Activated CD8-positive, alpha-beta memory T cell treated with anti-CD3 and anti-CD28 coated beads for 36 hours (primary cell): ENCODE data around the gene VSIR. TPM values are rescaled to one million over a fixed set of nuclear protein-coding genes. Genes with fewer than 3 reads are reported as not detected.

Experiments
- CTCF ChIA-PET: fragments of 350-600 bp; sonication (Branson Sonifier 250); formaldehyde crosslinking; loops from one replicate; lab custom pipeline; 2021; ENCODE audit warnings: antibody characterized with exemption; lab: Charles Lee
- POLR2A ChIA-PET: fragments of 350-600 bp; sonication (Branson Sonifier 250); formaldehyde crosslinking; loops from one replicate; lab custom pipeline; 2021; ENCODE audit warnings: antibody characterized with exemption; lab: Charles Lee
- total RNA-seq, 2 experiments: library from RNA; stranded (reverse); gene quantifications; one replicate each; pipeline ENCODE4 v1.2.3, GENCODE V29; 2021

Gene VSIR
- total RNA-seq, 2 experiments from 2014 or later: 52.7 to 60.8 TPM

- ChIA-PET POLR2A (no interaction called here), CTCF (interaction anchor here (0.5 to 4.3 kb wide), 7 partner anchors 9 to 392 kb away, joined by 3 to 55 read pairs (median 4); no protein-coding TSS in a partner anchor)
Observed at GRCh38 chr10:71706216-71707121, 66.9 kb downstream of the VSIR start.

GRCh38 chr10:71705582-71705981, 67.7 kb downstream of the VSIR start:
- ChIA-PET CTCF (interaction anchor here (0.5 to 4.3 kb wide), 5 partner anchors 8 to 461 kb away, joined by 3 to 55 read pairs (median 4); no protein-coding TSS in a partner anchor), POLR2A (no interaction called here)

DNA sequence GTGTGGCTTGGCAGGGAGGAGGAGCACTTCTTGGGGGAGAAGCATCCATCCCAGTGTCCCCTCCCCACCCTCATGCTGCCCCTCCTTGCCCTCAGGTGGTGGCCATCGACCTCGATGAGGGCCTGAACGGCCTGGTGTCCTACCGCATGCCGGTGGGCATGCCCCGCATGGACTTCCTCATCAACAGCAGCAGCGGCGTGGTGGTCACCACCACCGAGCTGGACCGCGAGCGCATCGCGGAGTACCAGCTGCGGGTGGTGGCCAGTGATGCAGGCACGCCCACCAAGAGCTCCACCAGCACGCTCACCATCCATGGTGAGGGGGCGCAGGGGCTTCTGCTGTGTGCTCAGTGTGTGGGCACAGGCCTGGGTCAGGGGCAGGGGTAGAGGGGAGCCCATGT, 68.5 kb downstream of the VSIR start:
- POLR2A ChIA-PET: no interaction called here
- CTCF ChIA-PET: interaction anchor here (1.4 kb wide), 1 partner anchor 391 kb away, joined by 4 read pairs; no protein-coding TSS in a partner anchor

DNA sequence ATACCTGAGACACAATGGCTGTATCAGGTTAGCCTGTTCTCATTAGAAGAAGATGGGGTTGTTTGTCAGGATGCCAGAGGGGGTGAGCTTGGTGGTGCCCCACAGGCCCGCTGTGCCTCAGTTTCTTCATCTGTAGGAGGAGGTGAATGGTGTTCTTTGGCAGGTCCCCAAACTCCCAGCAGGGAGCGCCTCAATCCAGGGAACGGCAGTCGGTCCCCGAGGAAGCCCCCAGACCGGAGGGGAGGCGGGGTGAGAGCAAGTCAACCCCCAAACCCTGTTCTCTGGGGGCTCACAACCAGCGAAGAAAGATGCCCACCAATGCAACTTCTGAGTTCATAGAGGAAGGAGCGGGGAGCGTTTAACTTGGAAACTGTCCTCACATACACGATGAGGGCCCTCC, 69.7 kb downstream of the VSIR start:
- POLR2A ChIA-PET: no interaction called here
- CTCF ChIA-PET: interaction anchor here (1.0 kb wide), 1 partner anchor 111 kb away, joined by 3 read pairs; no protein-coding TSS in a partner anchor

DNA sequence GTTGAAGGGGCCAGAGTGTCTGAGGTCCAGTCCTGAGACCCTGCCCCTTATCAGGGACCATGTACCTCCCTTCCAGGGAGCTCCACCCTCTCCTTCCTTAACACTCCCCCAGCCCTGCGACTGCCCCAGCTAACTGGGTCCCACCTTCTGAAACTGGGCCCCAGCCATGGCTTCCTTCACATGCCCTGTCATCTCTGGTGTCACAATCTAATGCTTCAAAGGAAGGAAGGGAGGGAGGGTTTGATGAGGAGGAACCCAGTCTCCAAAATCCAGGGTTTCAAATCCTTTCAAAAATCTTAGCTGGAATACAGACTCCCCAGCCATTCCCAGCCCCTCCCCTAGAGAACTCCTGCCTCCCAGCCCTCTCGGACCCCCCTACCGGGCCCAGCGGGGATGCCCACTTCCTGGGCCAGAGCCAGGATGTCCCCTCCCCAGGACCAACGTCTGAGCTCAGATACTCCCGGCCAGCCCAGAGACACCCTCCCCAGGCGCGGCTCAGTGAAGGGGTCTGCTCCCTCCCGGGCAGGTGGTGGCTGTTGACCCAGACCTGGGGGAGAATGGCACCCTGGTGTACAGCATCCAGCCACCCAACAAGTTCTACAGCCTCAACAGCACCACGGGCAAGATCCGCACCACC, 71.7 kb downstream of the VSIR start:
- ChIA-PET POLR2A (no interaction called here), CTCF (interaction anchor here (0.8 kb wide), 1 partner anchor 9 kb away, joined by 3 read pairs; no protein-coding TSS in a partner anchor)

GRCh38 chr10:71700731-71701368, 72.5 kb downstream of the VSIR start:
- ChIA-PET CTCF (interaction anchor here (1.7 to 6.8 kb wide), 2 partner anchors 6 to 73 kb away, joined by 4 to 55 read pairs; partner anchors contain the start of gene VSIR), POLR2A (no interaction called here)

DNA sequence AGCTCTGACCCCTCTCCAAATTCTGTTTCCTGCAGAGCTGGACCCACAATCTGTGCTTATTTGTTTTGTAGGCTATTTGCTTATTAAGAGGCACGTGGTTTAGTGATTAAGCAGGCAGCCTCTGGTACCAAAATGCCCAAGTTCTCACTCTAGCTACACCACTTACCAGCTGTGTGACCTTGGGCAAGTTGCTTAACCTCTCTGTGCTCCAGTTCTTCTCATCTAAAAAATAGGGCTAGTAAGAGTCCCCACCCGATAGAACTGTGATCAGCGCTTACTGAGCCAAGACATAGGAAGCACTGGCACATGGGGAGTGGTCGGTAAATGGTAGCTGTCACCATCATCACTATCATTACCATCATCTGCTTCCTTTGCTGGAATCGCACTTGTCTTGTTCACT, 74.6 kb downstream of the VSIR start:
- CTCF ChIA-PET: interaction anchor here (1.0 to 6.8 kb wide), 10 partner anchors 9 to 384 kb away, joined by 3 to 55 read pairs (median 4); no protein-coding TSS in a partner anchor

DNA sequence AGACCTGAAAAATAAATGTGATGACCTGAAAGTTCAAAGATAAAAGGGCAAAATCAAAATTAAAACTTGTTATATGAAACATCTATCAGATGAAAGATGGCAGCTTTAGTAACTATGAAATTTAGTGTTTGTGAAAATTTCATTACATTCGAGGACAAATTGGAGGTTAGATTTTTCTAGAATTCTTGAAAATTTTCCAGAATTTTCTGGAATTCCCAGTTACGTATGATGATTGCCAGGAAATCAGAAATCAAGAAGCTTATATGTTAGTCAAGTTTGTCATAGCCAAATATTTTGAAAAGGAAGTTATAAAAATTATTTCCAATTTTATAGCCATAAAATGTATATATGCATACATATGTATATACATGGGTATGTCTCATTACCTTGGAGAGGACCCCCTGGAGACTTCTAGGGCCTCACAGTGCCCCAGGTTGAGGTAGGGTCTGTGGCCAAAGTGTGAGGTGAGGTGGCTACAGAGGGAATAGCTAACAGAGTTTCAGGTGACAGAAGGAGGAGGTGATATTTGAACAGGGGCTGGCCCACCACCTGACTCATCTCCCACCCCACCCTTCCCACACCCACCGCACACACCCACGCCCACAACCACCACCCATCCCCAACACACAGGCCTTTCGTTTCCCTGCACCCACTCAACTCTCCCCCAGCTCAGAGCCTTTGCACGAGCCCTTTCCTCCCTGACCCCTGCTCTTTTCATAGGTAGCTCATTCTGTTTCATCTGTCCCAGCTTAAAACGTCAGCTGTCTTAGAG, 75.2 kb downstream of the VSIR start:
- CTCF ChIA-PET: interaction anchor here (0.5 to 6.8 kb wide), 13 partner anchors 9 to 849 kb away, joined by 3 to 55 read pairs (median 4); partner anchors contain the start of gene VSIR
- POLR2A ChIA-PET: interaction anchor here (0.6 to 1.1 kb wide), 2 partner anchors 76 to 124 kb away, joined by 3 to 7 read pairs; partner anchors contain the start of gene VSIR

More for the DNA sequence above, 74.6 kb downstream of the VSIR start:
- POLR2A ChIA-PET: interaction anchor here (0.6 to 1.1 kb wide), 2 partner anchors 75 to 123 kb away, joined by 3 to 7 read pairs; partner anchors contain the start of gene VSIR

Other genes starting within 250 kb of the VSIR start
- under 1 TPM; 0.15 to 0.17 TPM for gene C10orf105, start 53.7 kb downstream of the VSIR start, total RNA-seq
- gene PSAP, start 77.7 kb upstream of the VSIR start, total RNA-seq: 100 to 1,000 TPM in 1 of 2 experiments, 10 to 100 TPM in 1; 99.0 to 102 TPM
- gene CHST3, start 190.9 kb upstream of the VSIR start, total RNA-seq: under 1 TPM; 0.21 TPM